HG03469 (cell line): ENCODE measurements around the gene GAS2L2.

Experiments used
- ATAC-seq: cut with Tn5 transposase; IDR thresholded peaks from one replicate; pipeline ENCODE4 v1.9.1; 2021; ENCODE audit warnings: mild to moderate bottlenecking, moderate library complexity, moderate number of reproducible peaks; ENCODE audit not compliant: unreplicated experiment

GAS2L2 gene

GRCh38 chr17:35748341-35748841 is 4.6 kb downstream of the GAS2L2 start:
- ATAC-seq, result no peak

GRCh38 chr17:35747540-35748017 is 5.5 kb downstream of the GAS2L2 start:
- ATAC-seq, result no peak

- ATAC-seq, result no peak
Measured at GRCh38 chr17:35745749-35746320, 7.2 kb downstream of the GAS2L2 start.

GRCh38 chr17:35745246-35745645 is 7.8 kb downstream of the GAS2L2 start:
- ATAC-seq, result no peak

GRCh38 chr17:35744830-35745229 is 8.2 kb downstream of the GAS2L2 start:
- no peak for ATAC-seq

GRCh38 chr17:35743626-35744328 is 9.3 kb downstream of the GAS2L2 start:
- no peak for ATAC-seq

GRCh38 chr17:35742896-35743477 is 10.1 kb downstream of the GAS2L2 start:
- no peak for ATAC-seq

GRCh38 chr17:35742496-35742895 is 10.5 kb downstream of the GAS2L2 start:
- no peak for ATAC-seq

- no peak for ATAC-seq
Measured at GRCh38 chr17:35740997-35741931, 11.8 kb downstream of the GAS2L2 start.

GRCh38 chr17:35740216-35740615 is 12.8 kb downstream of the GAS2L2 start:
- ATAC-seq, result no peak

GRCh38 chr17:35738519-35739133 is 14.4 kb downstream of the GAS2L2 start:
- ATAC-seq, result no peak

GRCh38 chr17:35736236-35736635 is 16.8 kb downstream of the GAS2L2 start:
- no peak for ATAC-seq

- ATAC-seq, result no peak
Measured at GRCh38 chr17:35735036-35735805, 17.8 kb downstream of the GAS2L2 start.

GRCh38 chr17:35734396-35734795 is 18.6 kb downstream of the GAS2L2 start:
- ATAC-seq, result no peak

- no peak for ATAC-seq
Measured at GRCh38 chr17:35733366-35733765, 19.7 kb downstream of the GAS2L2 start.

GRCh38 chr17:35732806-35733136 is 20.3 kb downstream of the GAS2L2 start:
- ATAC-seq, result no peak

- no peak for ATAC-seq
Measured at GRCh38 chr17:35731917-35732805, 20.9 kb downstream of the GAS2L2 start.

GRCh38 chr17:35731239-35731916 is 21.7 kb downstream of the GAS2L2 start, which contains the start of gene RASL10B:
Gene RASL10B (plus strand): TSS chr17:35731639. CDS start chr17:35735185, 3,546 bp downstream.
- no peak for ATAC-seq
